DMS153 (cell line): ENCODE measurements around the gene NRM.
A peak's percentile ranks its signal among the peaks of the same experiment; 100 is the strongest.
"Not testable (repeated sequence)": the region's sequence is repeated elsewhere in the genome, so short reads cannot be mapped to it uniquely, and the experiment has no call there.

ENCODE experiments used
- DNase-seq: peaks from one replicate; lab custom pipeline; 2025; lab: John Stamatoyannopoulos, UW

The NRM gene

DNA sequence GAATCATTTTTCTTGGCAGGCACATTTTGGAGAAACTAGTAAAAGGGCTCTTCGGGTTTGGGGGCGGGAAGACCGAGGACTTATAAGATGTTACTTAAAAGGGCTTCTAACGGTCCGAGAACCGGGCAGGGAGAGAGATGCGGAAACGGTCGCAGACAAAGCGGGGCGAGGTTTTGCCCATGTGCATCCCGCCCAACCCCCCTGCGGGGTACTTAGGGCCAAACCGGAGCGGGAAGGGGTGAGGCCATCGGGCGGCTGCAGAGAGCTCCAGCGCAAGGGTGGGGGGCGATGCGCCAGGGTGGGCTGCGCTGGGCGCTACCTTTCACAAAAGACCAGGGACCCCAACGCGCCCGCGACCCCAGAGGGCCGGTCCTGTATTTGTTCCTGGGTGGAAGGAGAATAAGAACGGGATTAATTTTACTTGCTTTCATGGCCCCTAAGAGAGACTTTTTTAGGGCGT is 30.0 kb upstream of the NRM start:
- peak; percentile 51 for DNase-seq

DNA sequence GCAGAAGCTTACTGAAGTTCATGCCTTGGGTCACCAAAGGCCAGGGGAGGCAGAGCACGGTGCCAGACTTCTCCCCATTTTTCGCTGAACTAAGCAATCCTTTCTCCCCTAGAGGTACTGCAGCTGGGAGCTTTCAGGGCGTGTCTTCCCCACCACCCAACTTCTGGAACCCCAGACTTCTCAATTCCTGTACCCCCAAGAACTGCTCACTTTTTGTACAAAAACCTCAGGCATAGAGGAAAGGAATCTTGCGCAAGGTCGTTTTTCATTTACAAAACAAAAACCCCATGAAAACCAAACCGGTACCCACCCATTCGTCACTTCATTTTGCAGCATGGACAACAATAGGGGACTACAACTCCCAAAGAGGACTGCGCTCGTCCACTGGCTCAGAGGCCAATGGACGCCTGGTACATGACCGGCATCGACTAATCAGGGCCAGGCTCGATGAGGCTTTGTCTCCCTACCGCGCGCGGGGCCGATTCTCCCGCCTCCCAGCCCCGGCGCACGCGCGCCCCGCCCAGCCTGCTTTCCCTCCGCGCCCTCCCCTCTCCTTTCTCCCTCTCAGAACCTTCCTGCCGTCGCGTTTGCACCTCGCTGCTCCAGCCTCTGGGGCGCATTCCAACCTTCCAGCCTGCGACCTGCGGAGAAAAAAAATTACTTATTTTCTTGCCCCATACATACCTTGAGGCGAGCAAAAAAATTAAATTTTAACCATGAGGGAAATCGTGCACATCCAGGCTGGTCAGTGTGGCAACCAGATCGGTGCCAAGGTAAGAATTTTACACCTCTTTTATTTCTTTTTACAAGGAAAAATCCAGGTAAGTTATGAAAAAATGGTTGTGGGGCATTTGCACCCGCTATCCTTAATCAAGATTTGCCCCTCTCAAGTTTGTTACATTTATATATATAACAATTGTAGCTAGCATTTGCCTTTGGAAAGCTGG is 29.3 kb upstream of the NRM start, which contains the start of gene TUBB:
Gene TUBB, plus strand, starts transcription at position 562 of the 947 bp plus-strand sequence. Its CDS starts 155 bp downstream, at position 717.
- DNase-seq: peak; percentile 98

DNA sequence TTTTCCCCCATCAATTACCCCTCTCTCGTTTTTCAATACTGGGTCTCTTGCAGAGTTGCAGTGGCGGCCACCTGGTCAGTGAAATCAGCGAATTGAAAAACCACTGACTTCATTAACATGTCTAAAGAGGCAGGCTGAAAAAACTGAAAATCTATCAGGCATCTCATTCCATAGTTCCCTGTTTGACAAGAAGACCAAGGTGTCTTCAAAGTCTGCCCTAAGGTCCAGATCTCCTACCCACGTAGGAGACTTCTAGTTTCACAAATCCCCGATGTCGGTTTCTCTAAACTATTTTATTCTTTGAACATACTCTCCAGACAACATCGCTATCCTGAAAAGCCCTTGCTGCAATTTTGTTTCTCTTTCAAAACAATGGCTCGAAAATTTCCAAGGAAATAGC is 28.6 kb upstream of the NRM start:
- no peak for DNase-seq

DNA sequence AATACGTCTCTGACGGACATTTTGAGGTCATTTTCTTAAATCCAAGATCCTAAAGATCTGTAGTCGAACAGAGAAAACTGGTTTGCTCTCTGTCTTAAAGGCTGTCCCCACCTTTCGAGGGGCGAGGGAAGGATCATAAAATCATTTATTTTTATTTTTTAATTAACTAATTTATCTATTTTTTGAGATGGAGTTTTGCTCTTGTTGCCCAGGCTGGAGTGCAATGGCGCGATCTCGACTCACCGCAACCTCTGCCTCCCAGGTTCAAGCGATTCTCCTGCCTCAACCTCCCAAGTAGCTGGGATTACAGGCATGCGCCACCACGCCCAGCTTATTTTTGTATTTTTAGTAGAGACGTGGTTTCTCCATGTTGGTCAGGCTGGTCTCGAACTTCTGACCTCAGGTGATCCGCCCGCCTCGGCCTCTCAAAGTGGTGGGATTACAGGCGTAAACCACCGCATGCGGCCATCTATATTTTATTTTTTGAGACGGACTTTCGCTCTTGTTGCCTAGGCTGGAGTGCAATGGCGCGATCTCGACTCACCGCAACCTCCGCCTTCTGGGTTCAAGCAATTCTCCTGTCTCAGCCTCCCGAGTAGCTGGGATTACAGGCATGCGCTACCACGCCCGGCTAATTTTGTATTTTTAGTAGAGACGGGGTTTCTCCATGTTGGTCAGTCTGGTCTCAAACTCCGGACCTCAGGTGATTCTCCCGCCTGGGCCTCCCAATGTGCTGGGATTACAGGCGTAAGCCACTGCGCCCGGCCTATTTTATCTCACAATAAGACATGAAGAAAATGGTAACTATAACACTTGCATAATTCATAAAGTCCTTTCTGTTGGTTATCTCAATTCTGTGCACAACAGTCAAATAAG is 27.3 kb upstream of the NRM start:
- not testable (repeated sequence) for DNase-seq

DNA sequence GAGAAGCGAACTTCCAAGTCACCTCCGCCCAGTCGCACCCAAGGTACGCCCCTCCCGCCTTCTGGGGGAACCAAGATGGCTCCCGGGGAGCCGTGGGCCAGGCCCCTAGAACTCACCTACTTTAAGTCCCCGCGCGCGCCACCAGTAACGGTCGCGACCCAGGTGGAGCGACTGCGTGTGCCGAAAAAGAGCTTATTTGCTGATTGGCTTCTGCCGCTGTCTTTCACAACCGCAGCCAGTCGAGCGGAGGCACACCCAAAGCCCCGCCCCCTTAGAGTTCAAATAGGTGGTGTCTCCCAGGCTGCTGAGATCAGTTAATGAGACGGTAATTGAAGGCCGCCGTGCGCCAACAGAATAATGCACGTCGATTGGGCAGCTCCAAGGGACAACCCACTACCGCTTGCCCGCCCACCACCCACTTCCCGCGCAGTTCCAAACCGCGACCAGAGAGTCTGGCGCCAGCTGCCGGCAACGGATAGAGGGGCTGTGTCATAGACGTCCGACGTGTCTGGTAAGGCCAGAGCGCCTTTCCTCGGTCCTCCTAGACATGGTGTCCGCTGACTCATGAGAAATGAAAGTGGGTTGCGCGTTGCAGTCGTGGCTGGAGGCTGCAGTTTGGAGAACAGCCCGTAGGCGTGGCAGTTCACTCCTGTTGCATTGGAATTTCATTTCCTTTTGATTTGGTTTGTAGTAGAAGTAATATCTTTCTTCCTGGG is 26.5 kb upstream of the NRM start, which contains the start of gene MDC1:
Gene MDC1, minus strand, starts transcription at position 153 of the 716 bp plus-strand sequence. CDS start 2,106 bp downstream, outside the sequence.
- DNase-seq: peak; percentile 100

DNA sequence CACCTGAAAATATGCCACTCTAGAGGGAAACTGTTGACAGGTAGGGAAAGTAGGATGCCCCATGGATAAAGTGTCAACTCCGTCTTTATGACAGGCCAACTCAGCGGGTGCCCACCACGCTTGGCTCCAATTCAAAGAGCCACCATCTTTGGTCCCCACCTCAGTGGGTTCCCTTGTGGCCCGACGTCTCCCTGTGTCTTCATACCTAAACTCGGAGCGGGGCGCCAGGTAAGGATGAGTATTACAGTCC is 26.0 kb upstream of the NRM start:
- DNase-seq: no peak

DNA sequence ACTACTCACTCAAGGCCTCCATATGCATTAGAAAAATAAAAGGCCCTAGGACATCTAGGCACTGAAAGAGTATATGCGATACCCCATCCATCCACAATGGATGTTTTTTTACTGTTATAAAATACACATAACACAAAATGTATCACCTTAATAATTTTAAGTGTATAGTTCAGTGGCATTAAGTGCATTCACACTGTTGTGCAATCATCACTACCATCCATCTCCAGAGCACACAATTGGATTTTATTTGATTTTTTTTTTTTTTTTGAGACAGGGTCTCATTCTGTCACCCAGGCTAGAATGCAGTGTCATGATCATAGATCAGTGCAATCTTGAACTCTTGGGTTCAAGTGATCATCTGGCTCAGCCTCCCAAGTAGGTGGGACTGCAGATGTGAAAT is 23.5 kb upstream of the NRM start:
- DNase-seq: no peak

DNA sequence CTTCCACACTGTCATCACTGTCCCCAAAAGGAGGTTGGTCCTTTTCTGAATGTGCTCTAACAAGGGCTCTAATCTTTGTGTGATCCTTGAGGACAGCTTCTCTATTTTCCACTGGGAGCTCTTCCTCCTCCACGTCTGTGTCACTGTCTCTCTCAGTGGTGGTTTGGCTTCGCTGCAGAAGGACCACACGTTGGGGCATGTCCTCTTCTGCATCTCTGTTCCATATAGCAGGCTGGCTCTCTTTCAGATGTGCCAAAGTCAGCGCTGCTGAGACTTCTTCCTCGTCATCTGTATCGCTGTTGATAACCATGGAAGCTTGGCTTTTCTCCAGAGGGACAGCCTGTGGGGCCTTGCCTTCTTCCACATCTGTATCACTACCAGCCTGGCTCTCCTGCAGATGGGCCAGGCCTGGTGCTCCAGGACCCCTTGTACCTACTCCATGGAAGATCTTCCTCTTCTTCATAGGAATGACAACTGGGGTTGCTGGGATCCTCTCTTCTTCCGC is 21.7 kb upstream of the NRM start:
- DNase-seq: no peak

DNA sequence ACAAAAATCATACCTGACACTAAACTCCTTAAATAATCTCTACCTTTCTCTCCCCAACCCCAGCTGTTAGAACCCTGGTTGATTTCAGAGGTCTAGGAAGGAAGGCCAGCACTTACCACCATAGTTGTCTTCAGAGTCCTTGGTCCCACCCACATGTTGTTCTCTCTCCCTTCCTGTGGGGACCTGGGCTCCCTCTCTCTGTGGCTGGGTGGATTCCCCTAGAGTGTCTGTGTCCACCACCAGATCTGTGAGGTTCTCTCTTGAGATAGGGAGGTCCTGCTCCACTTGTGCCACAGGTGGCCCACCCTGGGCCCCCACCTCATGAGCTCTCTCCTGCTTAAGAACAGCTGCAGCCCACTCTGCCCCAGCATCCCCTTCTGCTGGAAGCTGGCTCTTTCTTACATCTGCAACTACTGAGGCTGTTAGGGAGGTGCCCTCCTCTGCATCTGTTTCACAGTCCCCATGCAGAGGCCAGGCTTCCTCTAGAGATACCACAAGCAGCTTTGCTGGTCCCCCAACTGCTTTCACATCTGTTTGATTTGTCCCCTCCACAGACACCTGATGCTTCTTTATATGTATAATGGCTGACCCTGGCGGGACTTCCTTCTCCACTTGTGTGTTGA is 21.1 kb upstream of the NRM start:
- no peak for DNase-seq

DNA sequence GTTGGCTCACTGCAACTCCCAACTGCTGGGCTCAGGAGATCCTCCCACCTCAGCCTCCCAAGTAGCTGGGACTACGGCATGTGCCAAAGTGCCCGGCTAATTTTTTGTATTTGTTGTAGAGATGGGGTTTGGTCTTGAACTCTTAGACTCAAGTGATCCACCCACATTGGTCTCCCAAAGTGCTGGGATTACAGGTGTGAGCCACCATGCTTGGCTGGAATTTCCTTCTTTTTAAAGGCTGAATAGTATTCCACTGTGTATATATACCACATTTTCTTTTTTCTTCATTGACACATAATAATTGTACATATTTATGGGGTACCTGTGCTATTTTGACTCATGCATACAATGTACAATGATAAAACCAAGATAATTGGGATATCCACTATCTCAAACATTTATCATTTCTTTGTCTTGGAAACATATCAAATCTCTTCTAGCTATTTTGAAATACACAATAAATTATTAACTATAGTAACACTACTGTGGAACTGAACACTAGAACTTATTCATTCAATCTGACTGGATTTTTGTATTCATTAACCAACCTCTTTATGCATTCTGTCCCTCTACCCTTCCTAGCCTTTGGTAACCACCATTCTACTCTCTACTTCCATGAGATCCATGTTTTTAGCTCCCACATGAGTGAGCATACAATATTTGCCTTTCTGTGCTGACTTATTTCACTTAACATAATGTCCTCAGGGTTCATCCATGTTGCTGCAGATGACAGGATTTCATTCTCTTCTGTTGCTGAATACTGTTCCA is 18.5 kb upstream of the NRM start:
- no peak for DNase-seq

DNA sequence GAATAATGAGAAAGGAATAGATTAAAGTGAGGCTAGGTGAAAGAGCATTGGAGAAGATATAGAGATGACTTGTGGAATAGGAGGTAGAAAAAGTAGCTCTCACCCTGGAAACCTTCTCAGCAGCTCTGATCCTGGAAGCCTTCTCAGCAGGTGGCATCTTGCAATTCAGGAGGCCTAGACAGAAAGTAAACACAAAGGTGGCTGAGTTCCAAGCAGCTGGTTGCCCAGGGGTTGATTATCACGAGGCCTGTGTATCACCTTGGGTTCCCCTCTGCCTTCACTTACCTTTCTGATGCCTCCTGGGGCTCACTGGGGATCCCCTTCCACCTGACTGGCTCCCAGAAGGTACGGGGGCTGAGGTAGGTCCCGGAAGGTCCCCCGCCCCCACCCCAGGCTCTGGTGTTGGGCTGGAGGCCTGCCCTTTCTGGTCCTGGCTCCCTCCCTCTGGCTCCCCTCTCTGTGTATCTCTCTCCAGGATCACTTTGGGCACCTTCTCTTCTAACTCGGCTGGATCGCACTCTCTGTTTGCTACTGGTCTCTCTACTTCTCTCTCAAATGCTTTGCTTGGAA is 16.6 kb upstream of the NRM start:
- DNase-seq: peak; percentile 41

DNA sequence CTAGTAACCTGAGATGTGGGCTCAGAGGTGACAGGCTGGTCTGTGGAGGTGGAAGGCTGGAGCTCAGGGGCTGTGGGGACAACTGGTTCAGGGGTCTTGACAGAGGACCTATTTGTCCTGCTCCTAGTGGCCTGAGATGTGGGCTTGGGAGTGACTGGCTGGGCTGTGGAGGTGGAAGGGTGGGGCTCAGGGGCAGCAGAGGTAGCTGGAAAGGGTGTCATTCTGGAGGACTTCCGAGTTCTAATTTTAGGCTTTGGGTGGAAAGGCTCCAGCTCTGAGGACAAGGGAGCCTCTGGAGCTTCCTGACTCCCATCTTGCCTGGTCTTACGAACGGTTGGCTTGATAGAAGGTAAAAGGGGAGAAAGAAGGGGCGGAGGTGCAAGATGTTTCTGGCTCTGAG is 14.8 kb upstream of the NRM start:
- no peak for DNase-seq

DNA sequence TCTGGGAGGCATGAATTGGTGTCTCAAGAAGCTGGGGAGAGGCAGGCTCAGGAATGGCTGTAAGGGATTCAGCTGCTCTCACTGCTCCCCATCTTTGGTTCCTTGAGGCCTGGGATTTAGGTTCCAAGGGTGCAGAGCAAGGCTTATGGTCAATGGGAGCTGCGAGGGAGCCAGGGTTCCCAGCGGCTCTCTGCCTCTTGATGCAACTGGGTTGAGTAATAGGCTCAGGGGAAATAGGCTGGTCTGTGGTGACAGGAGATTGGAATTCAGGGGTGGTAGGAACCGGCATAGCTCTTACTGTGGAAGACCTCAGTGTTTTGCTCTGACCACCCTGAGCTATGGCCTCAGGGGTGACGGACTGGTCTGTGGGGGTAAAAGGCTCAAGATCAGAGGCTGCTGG is 13.0 kb upstream of the NRM start:
- DNase-seq: no peak

DNA sequence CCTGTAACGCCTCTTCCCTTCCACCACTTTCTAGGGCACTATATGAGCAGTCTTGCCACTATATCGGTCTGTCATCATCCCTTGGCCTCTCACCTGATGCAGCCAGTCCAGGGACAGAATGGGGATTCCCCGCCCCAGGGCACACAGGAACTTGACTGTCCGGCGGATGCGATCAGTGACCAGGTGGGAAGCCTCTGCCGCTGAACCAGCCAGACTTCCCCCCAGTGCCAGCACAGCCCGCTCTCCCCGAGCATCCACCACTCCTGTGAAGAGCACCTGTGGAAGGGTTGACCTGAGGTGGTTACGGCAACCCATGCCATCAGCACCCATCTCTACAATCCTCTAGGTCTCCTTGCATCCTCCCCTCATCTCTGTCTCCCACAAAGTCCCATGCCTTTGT is 12.2 kb upstream of the NRM start:
- DNase-seq: no peak

DNA sequence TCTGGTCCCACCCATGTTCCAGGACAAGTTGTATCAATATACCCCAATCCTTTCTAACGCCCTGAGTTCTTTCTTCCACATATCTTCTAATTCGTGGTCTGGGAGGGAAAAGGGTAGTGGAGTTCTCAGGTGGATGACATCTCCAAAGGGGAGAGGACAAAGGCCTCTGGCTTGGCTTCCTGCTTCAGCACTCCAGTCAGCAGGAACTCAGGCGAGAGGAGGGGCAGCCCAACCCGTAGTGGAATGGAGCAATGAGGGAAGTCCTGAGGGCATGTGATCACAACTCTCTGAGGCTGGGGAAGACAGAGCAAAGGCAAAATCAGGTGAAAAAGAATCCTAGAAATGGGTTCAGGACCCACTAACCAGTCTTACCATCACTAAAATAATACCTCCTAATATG is 9.6 kb upstream of the NRM start:
- no peak for DNase-seq

DNA sequence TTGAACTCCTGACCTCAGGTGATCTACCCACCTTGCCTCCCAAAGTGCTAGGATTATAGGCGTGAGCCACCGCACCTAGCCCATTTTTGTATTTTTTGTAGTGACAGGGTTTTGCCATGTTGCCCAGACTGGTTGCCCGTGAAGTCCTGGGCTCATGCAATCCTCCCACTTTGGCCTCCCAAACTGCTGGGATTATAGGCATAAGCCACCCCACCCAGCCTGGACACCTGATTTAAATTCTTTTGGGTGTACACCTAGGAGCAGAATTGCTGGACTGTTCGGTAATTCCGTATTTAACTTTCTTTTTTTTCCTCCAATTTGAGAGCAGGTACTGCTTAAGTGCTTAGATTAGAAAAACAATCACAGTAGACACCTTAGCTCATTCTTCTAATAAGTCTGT is 5.6 kb upstream of the NRM start:
- DNase-seq: no peak

DNA sequence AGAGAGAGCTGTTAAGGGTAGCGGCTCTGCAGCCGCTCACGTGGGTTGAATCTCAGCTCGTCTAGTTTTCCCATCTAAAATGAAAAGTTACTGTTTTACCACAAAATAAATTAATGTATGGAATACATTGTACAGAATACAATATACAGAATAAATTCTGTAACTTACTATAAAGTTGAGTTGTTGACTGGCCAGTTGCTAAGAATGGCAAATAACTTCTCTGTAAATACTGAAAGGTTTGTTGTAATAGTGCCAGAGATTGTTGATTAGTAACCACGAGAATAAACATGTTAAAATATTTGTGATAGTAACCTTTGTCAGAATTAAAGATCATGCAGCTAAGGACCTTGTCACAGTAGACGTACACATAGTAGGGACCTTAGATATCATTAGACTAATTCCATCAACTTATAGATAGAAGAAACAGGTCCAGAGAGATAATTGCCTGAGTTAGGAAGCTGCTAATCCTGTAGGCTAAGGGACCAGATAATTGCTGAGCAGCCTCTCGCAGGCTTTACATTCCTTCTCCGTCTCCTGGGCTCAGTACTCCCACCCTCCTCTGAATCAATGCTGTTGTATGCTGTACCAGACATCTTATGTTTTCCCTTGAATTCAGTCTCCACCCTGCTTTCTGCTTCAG is 544 bp upstream of the NRM start:
- no peak for DNase-seq

DNA sequence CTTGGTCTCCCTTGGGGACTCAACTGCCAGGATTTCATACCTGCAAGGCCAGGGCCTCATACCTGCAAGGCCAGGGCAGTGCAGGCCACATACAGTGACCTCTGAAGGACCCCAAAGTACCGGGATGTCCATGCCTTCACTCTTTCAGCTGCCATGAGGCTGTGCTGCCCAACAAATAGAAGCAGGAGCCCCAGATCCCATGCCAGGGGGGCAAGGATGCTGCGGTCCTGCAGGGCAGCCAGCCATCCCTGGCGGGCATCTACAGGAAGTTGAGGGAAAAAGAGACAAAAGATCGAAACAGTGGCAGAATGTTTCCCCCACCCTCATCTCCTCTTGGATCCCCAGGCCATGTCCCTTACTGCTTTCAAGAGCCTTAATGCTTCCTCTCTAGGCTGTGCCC is 799 bp downstream of the NRM start:
- no peak for DNase-seq

DNA sequence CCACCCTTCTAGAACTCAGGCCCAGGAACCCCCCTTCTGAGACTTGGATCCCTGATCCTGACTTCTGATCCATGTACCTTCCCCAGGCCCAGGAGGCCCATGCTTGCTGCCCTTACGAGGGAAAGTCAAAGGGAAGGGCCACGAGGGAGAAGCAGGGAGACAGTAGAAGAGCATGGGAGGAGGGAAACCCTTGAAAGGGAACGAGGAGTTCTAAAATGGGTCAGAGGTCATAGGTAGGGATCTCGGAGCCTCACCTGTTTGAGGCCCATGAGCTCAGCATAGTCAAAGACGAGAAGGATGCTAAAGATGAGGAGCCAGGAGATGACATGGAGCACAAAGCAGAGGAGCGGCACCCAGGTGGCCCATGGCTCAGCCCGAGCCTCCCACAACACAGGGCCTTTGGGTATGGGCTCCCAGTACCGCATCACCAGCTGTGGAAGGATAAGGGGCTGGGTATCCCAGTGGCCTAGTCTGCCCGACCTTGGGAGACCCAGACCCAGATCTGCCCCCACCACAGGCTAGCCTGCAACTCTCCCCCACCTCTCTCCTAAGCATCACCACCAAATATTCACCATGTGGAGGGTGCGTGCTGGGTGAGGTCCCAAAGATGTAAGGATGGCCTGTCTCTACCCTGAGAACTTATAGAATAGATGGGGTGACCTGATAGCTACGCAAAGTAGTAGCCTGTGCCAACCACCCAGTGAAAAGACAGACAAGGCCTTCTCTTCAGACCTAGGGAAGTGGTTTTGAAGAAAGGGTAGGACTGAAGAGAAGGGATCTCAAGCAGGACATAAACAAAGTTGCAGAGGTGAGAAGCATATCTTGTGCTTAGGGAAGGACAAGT is 1.5 kb downstream of the NRM start:
- no peak for DNase-seq
